Mucosa of descending colon (tissue), 3 donors: ENCODE results near the gene AADACL2. TPM values are rescaled to one million over a fixed set of nuclear protein-coding genes. Genes with fewer than 3 reads are reported as not detected.

ENCODE experiments used
- ATAC-seq: fragments of 200-7000 bp; cut with Tn5 transposase; one replicate; pipeline ENCODE4 v1.9.1; 2020; ENCODE audit warnings: mild to moderate bottlenecking, moderate library complexity
- DNase-seq, 3 donors: peaks; one replicate each; pipeline ENCODE4 v3.0.0-alpha.2; 2020
- H3K36me3 ChIP-seq: fragments of 200-600 bp; one replicate; pipeline ENCODE4 v1.8.0; 2021; ENCODE audit warnings: low read depth, mild to moderate bottlenecking
- H3K4me1 ChIP-seq: fragments of 200-600 bp; one replicate; pipeline ENCODE4 v1.8.0; 2021; ENCODE audit warnings: low read depth, mild to moderate bottlenecking
- H3K4me3 ChIP-seq: fragments of 200-600 bp; one replicate; pipeline ENCODE4 v1.8.0; 2021; ENCODE audit warnings: mild to moderate bottlenecking
- H3K9me3 ChIP-seq: fragments of 200-600 bp; one replicate; pipeline ENCODE4 v1.8.0; 2021; ENCODE audit warnings: mild to moderate bottlenecking
- CTCF ChIP-seq: fragments of 200-600 bp; IDR thresholded peaks from one replicate; pipeline ENCODE4 v1.8.0; 2022; ENCODE audit warnings: antibody characterized with exemption, mild to moderate bottlenecking
- intact Hi-C, 2 donors: fragments of 100-400 bp; cut with DNase I in 1 of 2; cut with micrococcal nuclease in 1 of 2; formaldehyde crosslinking; loops; one replicate each; pipeline versions ENCODE4 v1.11.0 to v1.11.1; 2022; cut with DNase I, micrococcal nuclease
- total RNA-seq, 3 donors: library from RNA; stranded (reverse); fragmentation: NEBNext Ultra II Directional in 2 of 3; extraction: Animal tissue kit (Norgen Biotek cat#: 25700) in 2 of 3; gene quantifications; one replicate each; pipeline versions ENCODE4 v1.2.1 to v1.2.4, GENCODE V29; 2021 to 2023
- donor health status: DM: no; HTN: no; CAD: no; lungs with moderate emphysema.
- donor health status: DM: no; HTN: no; CAD: no.
- donor health status: DM: no; HTN: yes; CAD: no.

Gene AADACL2
- total RNA-seq, 3 donors from 2014 or later = 0.28 TPM; not detected in 2

DNA sequence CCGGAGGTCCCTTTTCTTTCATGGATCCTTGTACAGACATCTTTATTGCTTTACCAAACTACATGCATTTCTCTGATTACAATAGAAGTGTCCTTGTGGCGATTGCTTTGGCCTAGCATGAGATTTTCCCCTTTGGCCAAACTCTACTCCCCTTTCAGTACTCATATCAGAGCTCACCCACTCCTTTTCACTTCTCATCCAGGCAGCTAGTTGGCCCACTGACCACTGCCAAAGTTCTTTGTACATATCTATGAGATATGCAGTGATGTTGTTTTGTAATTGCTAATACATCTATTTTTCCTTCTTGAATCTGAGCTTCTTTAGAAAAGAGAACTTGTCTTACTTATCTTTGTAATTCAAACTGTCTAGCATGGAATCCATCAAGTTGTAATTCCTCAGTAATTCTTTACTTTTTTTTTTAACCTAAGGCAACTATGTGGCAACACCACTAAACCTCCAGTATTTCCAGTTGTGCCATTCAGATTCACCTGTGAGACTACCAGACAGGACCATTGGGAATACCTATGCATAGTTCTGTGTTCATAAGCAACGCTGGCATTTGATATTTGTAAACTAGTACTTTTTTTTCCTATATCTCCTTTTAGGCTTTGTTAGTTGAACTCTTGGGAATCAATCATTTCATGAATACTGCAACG is 39.2 kb downstream of the AADACL2 start:
- no peak for ATAC-seq
- Histone ChIP-seq H3K4me3 (no peak overlapping the region), H3K4me1 (no peaks in the 10 kb centered on the region), H3K36me3 (no peaks in the 10 kb centered on the region), H3K9me3 (no peaks in the 10 kb centered on the region)
- intact Hi-C loops = no loop called here
- no peak for DNase-seq
- no peak for TF ChIP-seq CTCF

DNA sequence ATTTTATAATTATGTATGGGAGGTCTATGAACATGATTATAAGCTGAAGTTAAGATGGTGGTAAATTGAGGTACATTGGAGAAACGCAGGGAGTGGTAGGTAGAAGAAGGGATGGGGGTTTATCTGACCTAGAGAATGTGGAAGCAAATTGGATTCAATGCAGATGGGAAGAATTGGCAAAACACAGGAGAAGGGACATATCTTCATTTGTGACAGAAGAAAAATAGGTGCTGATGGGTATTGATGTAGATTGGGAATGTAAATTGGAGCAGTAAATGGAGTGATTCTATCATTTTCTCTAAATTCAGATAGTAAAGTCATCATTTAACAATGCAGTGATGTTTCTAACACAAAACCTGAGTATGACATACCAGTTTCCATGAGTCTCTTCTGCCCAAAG is 40.5 kb downstream of the AADACL2 start:
- Histone ChIP-seq H3K36me3 (no peaks in the 10 kb centered on the region), H3K9me3 (no peaks in the 10 kb centered on the region), H3K4me1 (peaks cover under 1% of the 10 kb centered on the region), H3K4me3 (no peak overlapping the region)
- DNase-seq = no peak
- intact Hi-C loops = no loop called here
- ATAC-seq = no peak
- TF ChIP-seq CTCF = no peak

DNA sequence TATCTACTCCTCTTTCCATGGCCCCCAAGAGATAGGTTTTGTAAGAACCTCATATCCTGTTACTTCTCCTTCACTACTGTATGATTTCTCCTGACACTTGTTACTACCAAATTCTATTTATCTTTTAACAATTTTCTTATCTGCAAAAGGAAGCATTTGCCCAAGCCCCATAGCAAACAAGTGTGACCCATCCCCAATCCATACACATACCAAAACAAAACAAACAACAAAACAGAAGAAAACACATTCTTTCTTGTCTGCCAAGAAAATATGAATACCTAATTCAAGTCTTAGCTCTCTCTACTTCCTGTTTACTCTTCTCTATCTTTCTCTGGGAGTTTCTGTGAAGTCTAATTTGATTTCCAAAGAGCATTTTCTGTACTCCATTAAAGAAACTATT is 41.2 kb downstream of the AADACL2 start:
- Histone ChIP-seq H3K36me3 (no peaks in the 10 kb centered on the region), H3K9me3 (no peaks in the 10 kb centered on the region), H3K4me1 (peaks cover 6% of the 10 kb centered on the region), H3K4me3 (no peak overlapping the region)
- no peak for TF ChIP-seq CTCF
- ATAC-seq (no peak), DNase-seq (no peak)
- intact Hi-C loops = no loop called here

DNA sequence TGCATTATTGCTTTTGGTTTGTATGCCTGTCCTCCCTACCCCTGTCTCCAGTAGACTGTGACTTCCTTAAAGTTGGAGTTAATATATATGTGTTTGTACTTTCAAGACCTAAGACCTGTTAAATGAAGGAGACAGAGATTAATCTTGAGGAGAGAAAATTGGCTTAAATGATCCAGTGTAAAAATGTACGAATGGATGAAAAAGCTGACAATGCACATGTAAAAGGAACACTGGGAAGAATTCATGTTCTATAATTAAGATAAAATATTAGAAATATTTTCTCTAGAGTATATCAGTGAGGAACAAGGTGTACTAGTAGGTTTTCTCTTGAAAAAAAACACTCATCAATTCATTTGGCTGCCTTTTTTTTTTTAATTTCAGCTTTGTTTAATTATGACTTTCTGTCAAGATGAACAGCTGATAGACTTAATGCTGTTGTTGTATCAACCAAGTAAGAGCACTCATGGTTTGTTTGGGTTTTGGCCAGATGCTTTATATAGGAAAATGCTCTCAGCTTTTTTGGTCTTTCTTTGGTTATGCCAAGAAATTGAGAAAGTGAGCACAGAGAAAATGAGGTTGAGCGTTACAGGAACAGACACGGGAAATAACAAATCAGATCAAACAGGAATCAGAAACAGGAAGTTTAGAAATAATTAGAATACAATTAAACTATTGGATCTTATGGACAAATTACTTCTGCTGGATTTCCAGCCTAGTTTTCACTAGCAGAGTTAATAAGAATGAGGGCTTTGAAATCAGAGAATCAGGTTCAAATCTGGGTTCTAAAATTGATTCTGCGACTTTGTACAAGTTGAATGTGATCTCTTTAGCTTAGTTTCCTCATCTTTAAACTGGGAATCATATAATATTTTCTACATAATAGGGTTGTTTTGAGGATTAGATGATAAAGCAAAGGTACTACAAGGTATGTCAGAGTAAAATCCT is 41.9 kb downstream of the AADACL2 start:
- intact Hi-C loops = no loop called here
- peaks cover 6% of the 10 kb centered on the region for H3K4me1 ChIP-seq
- DNase-seq (no peak), ATAC-seq (no peak)
- H3K36me3 ChIP-seq = no peaks in the 10 kb centered on the region
- H3K9me3 ChIP-seq = no peaks in the 10 kb centered on the region
- TF ChIP-seq CTCF = no peak
- H3K4me3 ChIP-seq = no peak overlapping the region

DNA sequence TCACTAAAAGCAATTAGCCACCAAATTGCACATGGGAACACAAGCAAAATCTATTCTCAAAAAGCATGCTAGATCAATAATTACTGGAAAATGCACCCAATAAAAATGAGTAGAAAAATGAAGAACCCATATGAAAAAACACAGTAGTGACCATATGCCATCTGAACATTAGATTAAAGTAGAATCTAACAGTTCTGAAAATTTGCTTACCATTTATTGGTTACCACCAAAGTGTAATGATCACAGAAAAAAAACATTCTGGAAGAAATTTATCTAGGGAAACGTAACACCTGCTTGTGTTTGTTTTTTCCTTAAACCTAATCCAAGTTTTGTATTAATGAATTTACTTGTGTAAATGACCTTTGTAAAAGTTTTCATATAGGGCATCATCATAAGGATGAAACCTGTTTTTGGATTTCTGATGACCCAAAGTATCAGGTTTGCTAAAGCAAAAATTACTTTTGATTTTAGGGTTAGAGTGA is 42.6 kb downstream of the AADACL2 start:
- TF ChIP-seq CTCF = no peak
- ATAC-seq (no peak), DNase-seq (no peak)
- no peak overlapping the region for H3K4me3 ChIP-seq
- intact Hi-C loops = no loop called here
- H3K4me1 ChIP-seq = peaks cover 6% of the 10 kb centered on the region
- H3K36me3 ChIP-seq = no peaks in the 10 kb centered on the region
- H3K9me3 ChIP-seq = no peaks in the 10 kb centered on the region
